ENCODE results near the gene HSD11B1.
A peak's percentile ranks its signal among the peaks of the same experiment; 100 is the strongest.

Gene HSD11B1

DNA sequence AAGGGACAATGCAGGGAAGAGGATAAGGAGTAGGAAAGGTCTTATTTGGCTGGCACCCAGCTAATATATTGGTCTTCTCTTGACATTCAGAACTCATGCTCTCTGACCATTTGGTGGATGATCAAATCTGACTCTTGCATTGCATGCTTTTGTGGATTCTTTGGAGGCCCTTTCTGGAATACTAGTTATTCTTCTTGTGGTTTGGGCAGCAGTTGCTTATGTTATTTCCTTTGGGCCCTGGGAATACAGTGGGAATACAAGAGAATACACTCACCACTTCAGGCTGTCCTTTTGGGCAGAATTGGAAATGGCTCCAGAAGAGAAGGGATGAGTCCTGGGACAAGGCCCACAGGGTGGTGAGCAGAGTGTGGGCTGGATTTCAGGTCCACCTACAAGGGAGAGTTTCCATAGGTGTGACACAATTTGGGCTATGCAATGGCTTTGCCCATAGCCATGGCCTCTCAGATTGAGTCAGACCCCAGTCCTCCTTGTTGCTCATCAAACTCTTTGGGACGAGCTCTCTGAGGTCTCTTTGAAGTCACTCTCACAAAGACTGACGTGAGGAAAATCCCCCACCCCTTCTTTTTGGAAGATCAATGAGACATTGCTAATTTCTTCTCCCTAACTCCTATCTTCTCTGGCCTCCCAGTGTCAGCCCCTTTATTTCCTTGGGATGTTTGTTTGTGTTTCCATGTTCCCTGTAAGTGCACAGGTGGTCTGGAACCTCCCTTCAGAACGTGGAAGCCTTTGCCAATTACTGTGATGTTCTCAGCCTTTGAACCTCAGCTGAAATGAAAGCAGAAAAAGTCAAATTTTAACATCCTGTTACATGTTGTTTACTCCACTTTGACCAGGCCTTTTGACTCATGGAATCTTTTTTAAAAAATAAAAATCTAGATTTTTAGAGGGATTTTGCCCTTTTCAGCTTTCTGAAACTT lies 19.4 kb downstream of the HSD11B1 start:
- no peak for DNase-seq (ENCODE audit: low spot score)
- FAIRE-seq, result no peak

DNA sequence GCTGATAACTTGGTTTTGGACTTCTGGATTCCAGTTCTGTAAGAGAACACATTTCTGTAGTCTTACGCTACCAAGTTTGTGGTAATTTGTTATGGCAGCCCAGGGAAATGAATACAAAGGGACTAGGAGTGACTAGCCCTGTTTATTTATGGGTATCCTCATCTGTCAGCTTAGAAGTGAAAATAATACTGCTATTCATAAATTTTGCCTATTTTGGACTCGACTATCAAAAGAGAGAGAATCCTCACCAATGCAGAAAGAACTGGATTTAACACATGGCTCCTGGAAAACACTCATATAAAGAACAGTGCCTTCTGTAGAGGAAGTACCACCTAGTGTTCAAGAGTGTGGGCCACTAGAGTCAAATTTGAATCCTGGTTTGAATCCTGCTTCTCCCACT lies 22.6 kb downstream of the HSD11B1 start:
- no peak for FAIRE-seq
- DNase-seq (ENCODE audit: low spot score), result no peak

DNA sequence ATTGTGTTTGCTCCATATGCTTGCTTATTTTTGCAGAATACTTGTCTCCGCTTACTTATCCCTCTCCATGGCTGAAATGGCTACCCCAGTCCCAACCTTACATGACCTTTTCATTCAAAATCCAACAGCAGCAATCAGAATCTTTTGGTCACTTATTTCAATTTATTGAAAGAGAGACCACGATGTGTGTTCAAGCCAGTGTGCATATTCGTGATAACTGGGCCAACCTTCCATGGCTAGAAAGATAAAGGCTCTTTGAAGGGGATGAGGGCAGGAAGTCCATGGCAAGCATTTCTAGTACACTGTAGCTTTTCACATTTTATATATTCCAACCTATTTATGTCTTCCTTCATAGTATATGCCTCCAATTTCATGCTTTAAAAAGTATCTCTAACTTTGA lies 23.1 kb downstream of the HSD11B1 start:
- no peak for FAIRE-seq
- no peak for DNase-seq (ENCODE audit: low spot score)

DNA sequence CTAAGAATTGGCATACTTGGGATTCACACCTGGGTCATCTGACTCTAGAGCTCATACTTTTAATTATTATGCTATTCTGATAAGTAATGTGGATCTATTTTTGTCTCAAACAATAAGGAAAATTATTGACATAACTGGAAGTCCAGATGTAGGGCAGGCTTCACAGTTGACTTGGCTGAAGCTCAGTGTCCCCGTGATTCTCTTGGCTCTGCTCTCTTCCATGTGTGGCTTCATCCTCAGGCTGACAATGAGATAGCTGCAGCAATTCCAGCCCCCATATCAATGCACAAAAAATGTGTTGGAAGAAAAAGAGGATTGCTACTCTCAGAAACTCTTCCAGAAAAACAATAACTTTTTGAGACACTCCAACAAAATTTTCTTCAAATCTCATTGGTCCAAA lies 23.8 kb downstream of the HSD11B1 start:
- no peak for DNase-seq (ENCODE audit: low spot score)
- no peak for FAIRE-seq

DNA sequence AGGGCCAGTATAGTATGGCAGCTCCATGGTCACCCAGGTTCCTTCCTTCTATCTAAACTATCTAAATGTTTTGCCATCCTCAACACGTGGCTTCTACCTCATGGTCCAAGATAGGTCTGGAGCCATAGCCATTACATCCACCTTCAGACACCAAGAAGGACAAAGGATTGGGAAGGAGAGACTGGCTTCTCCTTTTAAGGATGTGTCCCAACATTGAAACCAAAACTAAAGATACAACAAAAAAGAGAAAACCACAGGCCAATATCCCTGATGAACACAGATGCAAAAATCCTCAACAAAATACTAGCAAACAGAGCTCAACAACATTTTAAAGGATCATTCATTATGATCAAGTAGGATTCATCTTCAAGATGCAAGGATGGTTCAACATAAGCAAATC lies 24.8 kb downstream of the HSD11B1 start:
- DNase-seq (ENCODE audit: low spot score), result no peak
- FAIRE-seq, result no peak

DNA sequence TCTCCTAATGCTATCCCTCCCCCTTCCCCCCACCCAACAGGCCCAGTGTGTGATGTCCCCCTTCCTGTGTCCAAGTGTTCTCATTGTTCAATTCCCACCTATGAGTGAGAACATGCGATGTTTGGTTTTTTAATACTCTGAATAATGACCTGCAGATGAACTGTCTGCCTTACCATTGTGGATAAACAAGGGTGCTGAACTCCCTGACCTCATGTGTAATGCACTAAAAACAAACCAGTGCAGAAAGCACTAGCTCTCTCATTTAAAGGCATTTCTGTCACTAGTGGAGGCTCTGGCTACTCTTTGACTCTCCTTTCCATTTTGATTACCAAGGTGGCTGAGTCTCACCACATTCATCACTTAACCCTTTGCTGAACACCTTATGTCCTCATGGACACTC lies 28.1 kb downstream of the HSD11B1 start:
- FAIRE-seq (no peak), DNase-seq (ENCODE audit: low spot score) (no peak)

DNA sequence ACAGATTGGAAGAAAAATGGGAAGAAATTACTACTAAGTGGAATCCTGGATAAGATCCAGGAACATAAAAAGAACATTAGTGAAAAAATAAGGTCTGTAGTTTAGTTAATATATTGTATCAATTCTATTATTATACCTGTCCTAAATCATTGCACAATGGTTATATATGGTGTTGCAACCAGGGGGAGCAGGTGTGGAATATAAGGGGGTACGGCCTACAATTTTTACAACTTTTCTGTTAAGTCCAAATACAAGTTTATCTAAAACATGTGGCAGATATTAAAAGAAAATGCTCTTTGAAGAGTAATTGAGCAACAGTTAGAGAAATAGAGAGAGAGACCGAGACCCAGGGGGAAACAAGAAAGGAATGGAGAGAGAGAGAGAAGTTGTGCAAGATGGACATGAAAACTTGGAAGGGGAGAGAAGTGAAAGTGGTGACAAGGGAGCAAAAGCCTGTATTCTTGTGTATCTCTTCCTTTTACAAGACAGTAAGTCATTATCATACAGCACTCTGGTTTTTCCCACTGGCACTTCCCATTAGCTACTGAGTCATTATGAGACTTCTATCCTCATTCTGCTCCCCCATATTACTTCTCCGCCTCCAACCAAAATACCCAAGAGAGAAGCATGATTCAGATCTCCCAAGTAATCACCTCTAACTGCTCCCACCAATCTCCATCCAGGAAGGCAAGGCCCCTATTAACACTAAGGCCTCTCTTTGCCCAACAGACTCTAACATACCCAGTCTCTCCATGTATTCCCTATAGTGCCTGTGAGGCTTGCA lies 29.0 kb downstream of the HSD11B1 start:
- DNase-seq (ENCODE audit: low spot score), result no peak
- no peak for FAIRE-seq

DNA sequence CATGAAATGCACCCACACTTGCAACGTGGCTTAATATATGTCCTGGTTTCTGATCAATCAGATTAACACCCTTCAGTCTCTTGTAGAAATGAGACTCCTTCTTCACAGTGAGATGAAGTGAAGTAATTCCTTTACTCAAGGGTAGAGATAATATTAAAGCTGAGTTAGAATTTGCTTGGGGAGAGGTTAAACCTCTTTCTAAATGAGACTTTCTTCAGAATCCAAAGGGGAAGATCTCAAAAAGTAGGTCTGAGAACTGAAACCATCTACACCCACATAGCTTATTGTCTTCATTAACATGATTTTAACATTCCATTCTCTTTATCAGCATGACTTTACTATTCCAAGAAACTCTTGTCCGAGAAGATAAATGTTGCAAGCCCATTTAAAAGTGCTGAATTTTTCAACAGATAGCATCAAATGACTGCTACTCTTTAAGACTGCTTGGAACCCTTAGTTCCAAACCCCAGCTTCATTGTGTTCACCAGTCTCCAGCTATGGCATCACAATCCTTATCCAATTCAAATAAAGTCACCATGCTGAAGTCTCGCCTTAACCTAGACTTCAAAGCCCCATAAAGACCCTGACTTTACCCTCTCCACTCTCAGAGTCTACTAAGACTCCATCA lies 32.0 kb downstream of the HSD11B1 start:
- DNase-seq (ENCODE audit: low spot score) (no peak), FAIRE-seq (no peak)

DNA sequence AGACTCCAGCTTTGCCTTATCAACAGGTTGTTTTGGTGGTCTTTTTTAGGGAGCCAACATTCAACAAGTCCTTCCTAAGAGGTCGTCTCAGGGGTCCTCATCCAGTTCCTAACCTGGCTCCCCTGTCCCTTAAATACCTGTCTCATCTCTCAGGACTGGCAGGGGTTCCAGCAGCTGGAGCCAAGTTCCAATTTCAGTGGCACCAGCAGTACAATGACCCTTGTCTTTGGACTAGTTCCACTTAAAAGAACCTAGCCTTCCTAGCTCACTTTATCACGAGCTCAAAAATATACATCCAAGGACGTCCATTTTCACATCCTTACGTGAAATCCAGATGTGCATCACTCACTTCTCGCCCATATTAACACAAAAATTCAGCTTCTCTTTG lies 32.5 kb downstream of the HSD11B1 start:
- DNase-seq (ENCODE audit: low spot score), result no peak
- no peak for FAIRE-seq

DNA sequence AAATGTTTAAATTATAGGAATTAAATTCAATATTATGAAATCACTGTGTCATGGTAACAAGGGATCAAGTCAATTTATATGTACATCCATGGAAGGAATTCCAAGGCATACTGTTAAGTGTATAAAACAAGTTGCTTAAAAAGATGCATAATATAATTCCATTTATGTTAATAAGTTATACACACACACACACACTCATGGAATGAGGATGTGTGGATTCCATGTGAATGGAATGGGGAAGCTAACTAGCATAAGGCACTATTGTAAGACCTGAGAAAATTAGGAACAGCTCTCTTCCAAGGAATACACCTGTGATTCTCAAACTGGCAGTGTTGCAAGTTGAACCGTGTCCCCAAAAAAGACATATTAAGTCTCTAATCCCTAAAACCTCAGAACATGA lies 33.6 kb downstream of the HSD11B1 start:
- FAIRE-seq (no peak), DNase-seq (ENCODE audit: low spot score) (no peak)

DNA sequence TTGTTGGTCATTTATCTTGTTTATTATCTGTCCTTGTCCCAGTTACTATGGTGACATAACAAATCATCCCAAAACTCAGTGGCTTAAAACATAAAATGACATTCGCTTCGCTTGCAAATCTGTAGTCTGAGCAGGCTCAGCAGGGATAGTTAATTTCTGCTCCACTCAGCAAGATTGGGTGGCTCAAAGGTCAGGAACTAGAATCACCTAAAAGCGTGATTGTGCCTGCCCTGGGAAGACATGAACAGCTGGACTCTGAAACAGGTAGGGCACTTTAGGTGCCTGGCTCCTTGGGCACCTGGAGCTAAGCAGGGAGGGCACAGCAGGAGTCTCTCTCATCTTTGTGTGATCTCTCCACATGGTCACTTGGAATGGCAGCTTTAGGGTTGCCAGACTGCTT lies 36.5 kb downstream of the HSD11B1 start:
- no peak for DNase-seq (ENCODE audit: low spot score)
- no peak for FAIRE-seq

DNA sequence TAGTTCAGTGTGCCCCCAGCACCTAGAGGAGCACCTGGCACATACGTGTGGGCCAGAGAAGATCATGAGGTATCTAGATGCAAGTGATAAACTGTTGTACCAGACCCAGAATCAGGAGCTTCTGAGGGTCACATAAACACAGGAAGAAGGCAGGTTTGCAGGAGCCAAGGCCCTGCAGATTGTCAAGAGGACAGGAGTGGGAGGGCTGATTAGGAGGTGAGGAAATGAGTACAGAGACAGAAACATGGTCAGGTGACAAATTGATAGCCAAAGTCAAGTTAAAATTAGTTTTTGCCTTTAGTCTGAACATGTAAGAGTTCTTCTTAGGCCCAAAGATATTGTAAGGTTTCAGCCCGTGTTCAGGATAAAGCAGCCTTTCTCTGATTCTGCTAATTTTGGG lies 37.2 kb downstream of the HSD11B1 start:
- no peak for FAIRE-seq
- DNase-seq (ENCODE audit: low spot score), result no peak

DNA sequence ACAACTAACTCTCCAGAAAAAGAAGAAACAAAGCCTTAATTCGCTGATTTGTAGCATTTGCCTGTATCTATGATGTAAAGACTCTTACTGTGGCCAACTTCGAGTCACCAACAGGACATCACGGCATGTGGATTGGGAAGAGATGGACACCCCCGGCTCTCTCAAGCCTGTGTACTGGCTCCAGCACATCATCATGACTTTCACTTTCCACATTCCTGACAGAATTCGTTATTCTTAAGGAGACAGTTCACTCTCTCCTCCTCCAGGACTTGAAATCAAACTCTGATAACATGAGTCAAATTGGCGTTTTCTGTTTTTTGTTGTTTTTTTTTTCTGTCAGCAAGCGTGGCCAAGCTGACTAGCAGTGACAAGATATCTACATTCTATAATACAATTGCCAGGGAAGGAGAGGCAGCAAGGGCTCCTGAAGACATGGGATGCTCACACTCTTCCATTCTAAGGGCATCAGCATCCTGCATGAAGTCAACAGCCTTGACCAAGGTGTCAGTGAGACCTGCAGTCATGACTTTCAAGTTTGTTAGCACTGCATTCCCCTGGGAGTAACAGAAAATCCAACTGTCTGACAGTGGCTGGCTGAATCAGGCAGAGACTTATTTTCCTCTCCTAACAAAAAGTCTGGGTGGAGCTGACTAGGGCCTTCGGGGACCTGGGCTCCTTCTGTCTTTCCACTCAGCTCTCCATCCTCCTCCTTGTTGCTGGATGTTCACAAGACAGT lies 37.9 kb downstream of the HSD11B1 start:
- FAIRE-seq (no peak), DNase-seq (ENCODE audit: low spot score) (no peak)

DNA sequence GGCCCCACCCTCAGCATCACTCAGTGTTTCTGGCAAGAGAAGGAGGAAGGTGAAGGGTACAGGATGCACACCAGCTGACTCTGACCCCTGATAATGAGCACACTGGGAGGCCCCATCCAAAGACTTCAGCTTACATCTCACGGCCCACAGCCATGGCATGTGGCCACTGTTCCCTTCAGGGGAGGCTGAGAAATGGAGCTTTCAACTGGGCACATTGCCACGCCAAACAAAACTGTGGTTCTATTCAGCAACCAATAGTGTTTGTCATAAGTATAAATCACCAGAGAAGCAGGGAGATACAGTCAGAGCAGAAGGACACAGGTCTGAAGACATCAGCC lies 38.5 kb downstream of the HSD11B1 start:
- no peak for DNase-seq (ENCODE audit: low spot score)
- FAIRE-seq, result no peak

DNA sequence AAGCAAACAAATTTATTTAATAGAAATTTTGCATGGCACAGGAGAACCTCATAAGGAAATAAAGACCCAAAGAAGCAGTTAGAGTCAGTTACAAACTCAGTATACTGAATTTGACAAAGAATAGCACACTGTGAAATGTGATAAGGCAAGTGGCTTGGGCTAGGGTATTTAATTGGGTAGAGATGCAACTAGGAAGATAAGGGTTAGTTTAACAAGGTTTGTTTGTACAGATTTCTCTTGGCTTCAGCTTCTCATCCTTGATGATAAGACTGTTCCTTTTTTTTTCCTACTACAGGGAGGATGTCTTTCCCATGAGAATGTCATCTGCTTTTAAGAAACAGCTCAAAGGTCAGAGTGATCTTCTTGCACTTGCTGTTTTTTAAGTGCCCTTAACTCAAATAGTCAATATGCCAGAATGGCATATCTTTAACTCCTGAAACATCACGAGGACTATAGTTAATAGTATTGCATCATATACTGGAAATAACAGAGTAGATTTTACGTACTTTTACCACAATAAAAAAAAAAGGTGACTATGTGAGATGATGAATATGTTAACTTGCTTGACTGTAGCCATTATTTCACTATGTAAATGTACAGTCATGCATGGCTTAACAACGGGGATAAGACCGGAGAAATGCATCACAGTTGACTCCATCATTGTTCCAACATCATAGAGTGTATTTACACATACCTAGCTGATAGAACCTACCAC lies 42.0 kb downstream of the HSD11B1 start:
- FAIRE-seq, result no peak

DNA sequence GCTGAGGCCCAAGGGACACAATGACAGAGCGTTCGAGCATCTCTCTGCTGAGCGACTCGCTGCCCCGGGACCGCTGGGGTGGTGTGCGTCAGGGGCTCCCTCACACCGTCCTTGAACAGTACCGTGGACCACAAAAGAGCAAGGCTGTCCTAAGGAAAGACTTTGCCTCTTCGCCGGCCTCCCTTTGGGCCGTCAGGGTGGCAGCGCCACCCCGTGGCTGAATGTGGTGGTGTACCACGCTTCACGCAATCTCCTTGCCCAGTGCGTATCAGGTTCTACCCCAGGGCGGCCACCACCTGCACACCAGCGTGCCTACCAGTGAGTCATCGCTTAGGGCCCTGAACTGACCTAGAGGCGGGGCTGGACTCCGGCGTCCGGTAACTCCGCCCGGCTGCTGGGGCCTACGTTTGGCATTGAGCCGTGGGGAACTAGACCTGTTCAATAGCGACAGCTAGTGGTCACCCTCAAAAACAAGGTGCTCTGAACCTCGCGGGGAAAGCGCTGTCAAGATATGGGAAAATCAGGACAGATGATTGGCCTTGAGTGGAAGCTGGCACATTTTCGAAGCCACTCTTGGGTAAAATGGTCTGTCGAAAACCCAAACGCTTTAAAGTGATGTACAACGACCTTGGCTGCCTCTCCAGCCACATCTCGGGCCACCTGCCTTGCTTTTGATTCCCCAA lies 43.1 kb downstream of the HSD11B1 start:
- DNase-seq (ENCODE audit: low spot score) (peak; percentile 99), FAIRE-seq (peak; percentile 93)

More for the DNA sequence above, 42.0 kb downstream of the HSD11B1 start:
- no peak for DNase-seq (ENCODE audit: low spot score)

DNA sequence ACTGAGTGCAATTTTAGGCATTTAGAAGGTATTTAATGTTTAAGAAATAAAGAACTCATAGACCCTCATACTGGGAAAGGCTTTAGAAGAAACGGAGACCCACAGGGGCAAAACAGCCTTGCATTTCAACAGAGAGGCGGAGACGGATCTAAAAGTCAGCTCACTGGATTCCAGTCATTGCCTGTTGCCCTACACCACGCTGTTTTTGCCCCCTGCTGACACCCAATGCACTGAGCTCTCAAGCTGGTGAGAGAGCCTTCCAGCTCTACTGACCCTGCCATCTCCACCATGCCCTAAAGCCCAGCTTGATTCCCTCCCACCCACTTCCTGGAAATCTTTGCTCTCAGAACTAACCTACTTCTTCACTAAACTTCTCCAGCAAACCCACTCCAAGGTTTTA lies 44.0 kb downstream of the HSD11B1 start:
- no peak for FAIRE-seq

DNA sequence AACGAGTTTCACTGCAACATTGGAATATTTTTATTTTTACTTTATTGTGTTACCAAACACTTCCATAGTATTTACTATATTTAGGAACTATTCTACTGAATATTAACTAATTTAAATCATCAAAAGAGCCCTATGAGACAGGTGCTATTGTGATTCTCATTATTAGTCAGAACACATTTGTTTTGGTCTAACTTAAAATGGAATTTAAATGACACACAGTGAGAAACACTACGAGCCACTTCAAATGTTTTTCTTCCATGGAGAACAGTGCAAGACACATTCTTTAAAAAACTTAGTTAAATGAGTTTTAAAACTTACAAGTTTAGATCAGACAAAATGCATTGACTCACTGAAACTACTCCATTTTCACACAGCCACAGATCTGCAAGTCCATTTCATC lies 44.6 kb downstream of the HSD11B1 start:
- DNase-seq (ENCODE audit: low spot score), result no peak
- no peak for FAIRE-seq

More for the DNA sequence above, 44.0 kb downstream of the HSD11B1 start:
- no peak for DNase-seq (ENCODE audit: low spot score)

DNA sequence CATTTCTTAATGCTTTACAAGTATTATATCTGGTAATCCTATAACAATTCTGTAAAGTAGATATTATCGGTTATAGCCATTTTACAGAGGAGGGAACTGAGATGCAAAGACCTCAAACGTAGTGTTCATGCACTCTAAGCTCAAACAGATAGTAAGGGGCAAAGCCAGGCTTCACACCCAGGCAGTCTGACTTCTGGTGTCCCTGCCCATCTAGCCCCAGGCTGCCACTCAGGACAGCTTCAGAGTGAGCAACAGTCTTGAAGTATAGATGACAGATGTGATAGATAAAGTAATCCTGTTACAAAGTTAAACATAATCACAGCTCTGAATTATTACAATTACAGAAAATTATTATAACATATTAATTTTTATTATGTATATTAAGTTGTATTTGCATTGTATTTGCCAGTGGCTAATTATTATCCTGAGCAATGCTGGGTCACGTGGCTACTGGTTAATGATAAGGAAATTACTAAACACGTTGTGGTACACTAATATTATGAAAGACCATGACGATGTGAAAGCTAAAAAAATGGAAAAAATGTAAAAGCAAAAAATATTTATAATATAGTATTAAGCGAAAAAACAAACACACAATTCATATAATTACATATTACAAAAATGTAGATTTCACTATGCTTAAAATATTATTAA lies 45.2 kb downstream of the HSD11B1 start:
- FAIRE-seq, result no peak
- DNase-seq (ENCODE audit: low spot score), result no peak

Measured in urothelium cell line (cell line).